Neural progenitor cell (in vitro differentiated cells): ENCODE results near the gene FANCG. TPM values are rescaled to one million over a fixed set of nuclear protein-coding genes. Genes with fewer than 3 reads are reported as not detected.
A peak's percentile ranks its signal among the peaks of the same experiment; 100 is the strongest.

Experiments used
- DNase-seq: peaks from one replicate; pipeline ENCODE4 v3.0.0-alpha.2; 2016; ENCODE audit warnings: low spot score
- H2AFZ ChIP-seq: fragments of 200-600 bp; sonication (generic); replicated peaks from 2 replicates; pipeline ENCODE4 v1.6.1; 2016; ENCODE audit warnings: antibody characterized with exemption
- H3F3A ChIP-seq: fragments of 200-600 bp; sonication (generic); 2 replicates; pipeline ENCODE4 v1.6.1; 2016; ENCODE audit warnings: antibody characterized with exemption, low read depth
- H3K27ac ChIP-seq: fragments of 200-600 bp; sonication (generic); 2 replicates; pipeline ENCODE4 v1.5.1; 2016; ENCODE audit warnings: mild to moderate bottlenecking
- H3K27me3 ChIP-seq: fragments of 200-600 bp; sonication (generic); 2 replicates; pipeline ENCODE4 v1.6.1; 2016; ENCODE audit warnings: mild to moderate bottlenecking, moderate library complexity
- H3K36me3 ChIP-seq: fragments of 200-600 bp; sonication (generic); 2 replicates; pipeline ENCODE4 v1.5.1; 2016
- H3K4me1 ChIP-seq: fragments of 200-600 bp; sonication (generic); 2 replicates; pipeline ENCODE4 v1.6.1; 2016; ENCODE audit warnings: mixed run types
- H3K4me2 ChIP-seq: fragments of 200-600 bp; sonication (generic); 2 replicates; pipeline ENCODE4 v1.6.1; 2016
- H3K4me3 ChIP-seq: fragments of 200-600 bp; sonication (generic); 2 replicates; pipeline ENCODE4 v1.5.1; 2016
- H3K79me2 ChIP-seq: fragments of 200-600 bp; sonication (generic); 2 replicates; pipeline ENCODE4 v1.6.1; 2016; ENCODE audit warnings: low read depth
- H3K9ac ChIP-seq: fragments of 200-600 bp; sonication (generic); 2 replicates; pipeline ENCODE4 v1.6.1; 2016
- H3K9me3 ChIP-seq: fragments of 200-600 bp; sonication (generic); 2 replicates; pipeline ENCODE4 v1.5.1; 2016; ENCODE audit warnings: low read depth
- H4K20me1 ChIP-seq: fragments of 200-600 bp; sonication (generic); 2 replicates; pipeline ENCODE4 v1.6.1; 2016; ENCODE audit warnings: low read depth
- H3K27ac Mint-ChIP-seq: 3 replicates; pipeline ENCODE4 v1.8.0; 2021; ENCODE audit warnings: mixed read lengths
- H3K27me3 Mint-ChIP-seq: 2 replicates; pipeline ENCODE4 v1.8.0; 2022; ENCODE audit warnings: low read depth, mild to moderate bottlenecking, inconsistent platforms, moderate library complexity, mixed read lengths; ENCODE audit not compliant: insufficient read depth
- H3K36me3 Mint-ChIP-seq: 3 replicates; pipeline ENCODE4 v1.8.0; 2021; ENCODE audit warnings: mixed read lengths
- H3K4me1 Mint-ChIP-seq: 3 replicates; pipeline ENCODE4 v1.8.0; 2021; ENCODE audit warnings: mixed read lengths
- H3K4me3 Mint-ChIP-seq: 3 replicates; pipeline ENCODE4 v1.8.0; 2021; ENCODE audit warnings: mild to moderate bottlenecking, moderate library complexity, mixed read lengths
- H3K9me3 Mint-ChIP-seq: 3 replicates; pipeline ENCODE4 v1.8.0; 2020; ENCODE audit warnings: mixed read lengths
- EZH2 ChIP-seq: fragments of 200-600 bp; sonication (generic); IDR thresholded peaks from 2 replicates; pipeline ENCODE4 v1.6.1; 2017; ENCODE audit warnings: antibody characterized with exemption, mild to moderate bottlenecking, moderate library complexity
- EZH2phosphoT487 ChIP-seq: fragments of 200-600 bp; sonication (generic); IDR thresholded peaks from 2 replicates; pipeline ENCODE4 v1.6.1; 2017; ENCODE audit warnings: antibody characterized with exemption
- total RNA-seq: library from RNA; depleted of rRNA; stranded (reverse); fragments of >200 nt; gene quantifications from 2 replicates; pipeline ENCODE4 v1.2.3, GENCODE V29; 2015; ENCODE audit warnings: low replicate concordance
- TF ChIP-seq, protein P1 (sequence below): fragments of 200-600 bp; sonication (generic); IDR thresholded peaks from 2 replicates; pipeline ENCODE4 v1.5.1; 2017; ENCODE audit warnings: antibody characterized with exemption, mild to moderate bottlenecking

Gene FANCG
- total RNA-seq, 1 donor from 2014 or later = 89.4 TPM

DNA sequence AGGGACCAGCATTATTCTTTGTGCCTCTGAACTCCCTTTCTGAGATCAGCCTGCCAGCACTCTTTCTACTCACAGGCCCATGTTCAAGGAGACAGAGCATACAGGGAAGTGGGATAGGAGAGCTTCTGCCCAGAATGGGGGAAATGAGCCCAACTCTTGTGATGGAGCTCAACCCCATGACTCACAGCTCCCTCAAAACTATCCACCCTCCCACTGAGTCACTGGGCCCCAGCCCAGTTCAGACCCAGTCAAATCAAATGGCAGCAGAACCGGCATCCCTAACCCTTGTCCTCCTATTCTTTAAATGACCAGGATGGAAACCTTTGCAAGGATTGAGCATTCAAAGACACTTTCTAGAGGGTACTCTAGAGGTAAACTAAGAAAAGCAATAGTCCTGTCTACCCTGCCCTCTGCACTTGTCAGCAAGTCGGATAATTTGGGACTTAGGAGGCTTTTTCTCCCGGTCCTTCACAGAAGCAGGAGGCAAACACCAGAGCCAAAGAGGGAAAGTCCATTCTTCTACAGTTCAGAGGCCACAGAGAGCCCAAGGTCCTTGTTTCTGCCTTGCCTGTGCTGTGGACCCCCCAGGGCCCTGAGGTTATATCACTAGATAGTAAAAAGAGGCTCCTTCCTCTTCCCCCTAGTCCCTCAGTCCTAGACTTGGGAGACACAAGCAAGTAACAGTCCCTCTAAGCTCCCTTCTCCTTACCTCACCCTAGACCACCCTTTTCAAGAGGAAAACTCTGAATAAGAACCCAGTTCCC lies 32.7 kb upstream of the FANCG start:
- H3K36me3 ChIP-seq = no peaks in the 10 kb centered on the region
- H3K27me3 ChIP-seq = no peaks in the 10 kb centered on the region
- Mint-ChIP-seq H3K4me1 (peaks cover 58% of the 10 kb centered on the region), H3K4me3 (peak overlapping the region; percentile 88), H3K36me3 (peaks cover 12% of the 10 kb centered on the region), H3K9me3 (no peaks in the 10 kb centered on the region), H3K27me3 (peaks cover 2% of the 10 kb centered on the region), H3K27ac (peak overlapping the region; percentile 61)
- H2AFZ ChIP-seq = peak overlapping the region; percentile 2
- no peaks in the 10 kb centered on the region for H3K9me3 ChIP-seq
- H3K9ac ChIP-seq = no peak overlapping the region
- H4K20me1 ChIP-seq = peaks cover 23% of the 10 kb centered on the region
- TF ChIP-seq, protein P1, sequence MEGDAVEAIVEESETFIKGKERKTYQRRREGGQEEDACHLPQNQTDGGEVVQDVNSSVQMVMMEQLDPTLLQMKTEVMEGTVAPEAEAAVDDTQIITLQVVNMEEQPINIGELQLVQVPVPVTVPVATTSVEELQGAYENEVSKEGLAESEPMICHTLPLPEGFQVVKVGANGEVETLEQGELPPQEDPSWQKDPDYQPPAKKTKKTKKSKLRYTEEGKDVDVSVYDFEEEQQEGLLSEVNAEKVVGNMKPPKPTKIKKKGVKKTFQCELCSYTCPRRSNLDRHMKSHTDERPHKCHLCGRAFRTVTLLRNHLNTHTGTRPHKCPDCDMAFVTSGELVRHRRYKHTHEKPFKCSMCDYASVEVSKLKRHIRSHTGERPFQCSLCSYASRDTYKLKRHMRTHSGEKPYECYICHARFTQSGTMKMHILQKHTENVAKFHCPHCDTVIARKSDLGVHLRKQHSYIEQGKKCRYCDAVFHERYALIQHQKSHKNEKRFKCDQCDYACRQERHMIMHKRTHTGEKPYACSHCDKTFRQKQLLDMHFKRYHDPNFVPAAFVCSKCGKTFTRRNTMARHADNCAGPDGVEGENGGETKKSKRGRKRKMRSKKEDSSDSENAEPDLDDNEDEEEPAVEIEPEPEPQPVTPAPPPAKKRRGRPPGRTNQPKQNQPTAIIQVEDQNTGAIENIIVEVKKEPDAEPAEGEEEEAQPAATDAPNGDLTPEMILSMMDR = no peak
- TF ChIP-seq EZH2phosphoT487 = no peak
- peaks cover 29% of the 10 kb centered on the region for H3K79me2 ChIP-seq
- peaks cover 27% of the 10 kb centered on the region for H3F3A ChIP-seq
- no peak overlapping the region for H3K27ac ChIP-seq
- peak overlapping the region; percentile 74 for H3K4me2 ChIP-seq
- H3K4me3 ChIP-seq = peak overlapping the region; percentile 71
- H3K4me1 ChIP-seq = peaks cover 23% of the 10 kb centered on the region
- no peak for DNase-seq

DNA sequence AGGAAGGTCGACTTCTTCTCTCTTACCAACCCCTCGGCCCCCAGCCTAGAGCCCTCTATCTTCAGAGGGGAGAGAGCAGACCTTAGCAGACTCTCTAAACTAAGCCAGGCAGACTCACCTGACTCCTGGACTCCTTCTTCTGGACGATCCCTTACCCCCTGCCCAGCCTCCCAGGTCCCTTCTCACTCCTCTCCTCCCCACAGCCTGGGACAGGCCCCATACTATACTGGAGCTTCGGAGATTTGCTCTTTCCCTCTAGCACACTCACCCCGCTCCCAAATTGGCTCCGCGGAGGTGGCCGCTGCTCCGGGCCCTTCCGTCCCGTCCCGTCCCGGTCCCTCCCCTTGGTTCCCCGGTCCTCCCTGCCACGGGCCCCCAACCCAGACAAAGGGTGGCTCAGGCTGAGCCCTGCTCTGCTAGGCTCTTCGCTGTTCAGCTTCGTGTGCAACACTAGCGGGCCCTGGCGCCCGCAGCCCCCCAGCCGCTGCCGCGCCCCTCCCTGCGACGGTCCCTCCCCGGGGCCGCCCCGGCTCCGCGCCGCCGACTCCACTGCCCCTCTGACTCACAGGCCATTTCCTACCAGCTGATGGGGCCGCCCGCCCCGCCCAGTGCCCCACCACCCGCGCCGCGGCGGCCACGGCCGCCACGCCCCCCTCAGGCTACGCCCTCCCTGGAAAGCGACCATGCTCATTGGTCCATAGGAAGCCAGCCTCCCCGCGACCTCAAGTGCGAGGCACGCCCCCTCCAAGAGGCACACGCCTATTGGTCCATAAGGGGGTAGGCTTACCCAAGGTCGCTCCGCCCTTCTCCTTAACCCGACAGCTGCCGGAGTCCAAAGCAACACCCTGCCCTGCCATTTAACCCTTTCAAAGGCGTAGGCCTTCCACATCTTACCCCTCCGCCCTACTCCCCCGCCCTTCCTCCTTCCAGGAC lies 31.5 kb upstream of the FANCG start:
- Histone ChIP-seq H3K27me3 (no peaks in the 10 kb centered on the region), H3K9ac (peak overlapping the region; percentile 27), H3K27ac (no peak overlapping the region), H3K4me3 (peak overlapping the region; percentile 71), H3K9me3 (no peaks in the 10 kb centered on the region), H3F3A (peaks cover 22% of the 10 kb centered on the region), H3K4me2 (peak overlapping the region; percentile 82), H3K4me1 (peaks cover 23% of the 10 kb centered on the region), H3K79me2 (peaks cover 29% of the 10 kb centered on the region), H3K36me3 (no peaks in the 10 kb centered on the region), H2AFZ (peak overlapping the region; percentile 2), H4K20me1 (peaks cover 23% of the 10 kb centered on the region)
- TF ChIP-seq, protein P1 = no peak
- TF ChIP-seq EZH2 = no peak
- no peak for TF ChIP-seq EZH2phosphoT487
- peak; percentile 100 for DNase-seq
- Mint-ChIP-seq H3K36me3 (peaks cover 14% of the 10 kb centered on the region), H3K4me1 (peaks cover 50% of the 10 kb centered on the region), H3K27me3 (peaks cover 2% of the 10 kb centered on the region), H3K4me3 (peak overlapping the region; percentile 88), H3K9me3 (no peaks in the 10 kb centered on the region), H3K27ac (peak overlapping the region; percentile 61)

DNA sequence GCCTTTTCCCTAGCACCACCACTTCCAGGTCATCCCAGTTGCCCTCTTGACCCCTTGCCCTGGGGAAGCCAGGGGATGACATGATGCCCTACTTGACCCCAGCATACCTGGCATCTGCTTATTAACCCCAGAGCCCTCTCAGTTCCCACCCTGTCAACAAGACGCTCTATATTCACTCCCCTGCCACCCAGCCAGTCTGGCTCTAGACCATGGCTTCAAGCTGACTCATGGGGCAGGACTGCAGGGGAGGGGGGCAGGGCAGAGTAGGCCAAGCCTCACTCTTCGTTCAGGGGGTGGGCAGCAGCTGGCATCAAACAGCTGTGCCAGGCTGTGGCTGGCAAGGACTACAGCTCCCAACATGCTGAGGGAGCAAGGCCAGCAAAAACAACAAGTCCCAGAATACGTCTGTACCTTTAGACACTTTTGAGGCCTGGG lies 30.6 kb upstream of the FANCG start:
- H3K36me3 ChIP-seq = no peaks in the 10 kb centered on the region
- H3K4me3 ChIP-seq = no peak overlapping the region
- H3K9me3 ChIP-seq = no peaks in the 10 kb centered on the region
- Mint-ChIP-seq H3K27ac (no peak overlapping the region), H3K4me1 (peaks cover 58% of the 10 kb centered on the region), H3K36me3 (peaks cover 19% of the 10 kb centered on the region), H3K27me3 (peaks cover 6% of the 10 kb centered on the region), H3K9me3 (no peaks in the 10 kb centered on the region), H3K4me3 (peak overlapping the region; percentile 88)
- DNase-seq = no peak
- peaks cover 22% of the 10 kb centered on the region for H3F3A ChIP-seq
- peaks cover 23% of the 10 kb centered on the region for H3K4me1 ChIP-seq
- H3K27ac ChIP-seq = no peak overlapping the region
- peaks cover 23% of the 10 kb centered on the region for H4K20me1 ChIP-seq
- peak overlapping the region; percentile 82 for H3K4me2 ChIP-seq
- TF ChIP-seq, protein P1 = no peak
- H2AFZ ChIP-seq = no peak overlapping the region
- no peaks in the 10 kb centered on the region for H3K27me3 ChIP-seq
- no peak overlapping the region for H3K9ac ChIP-seq
- H3K79me2 ChIP-seq = peaks cover 29% of the 10 kb centered on the region
